Measurements from ENCODE around the gene DISP3. TPM values are rescaled to one million over a fixed set of nuclear protein-coding genes. Genes with fewer than 3 reads are reported as not detected.

Gene DISP3
- total RNA-seq, 1 experiment from 2014 or later, result 1.1 TPM

DNA sequence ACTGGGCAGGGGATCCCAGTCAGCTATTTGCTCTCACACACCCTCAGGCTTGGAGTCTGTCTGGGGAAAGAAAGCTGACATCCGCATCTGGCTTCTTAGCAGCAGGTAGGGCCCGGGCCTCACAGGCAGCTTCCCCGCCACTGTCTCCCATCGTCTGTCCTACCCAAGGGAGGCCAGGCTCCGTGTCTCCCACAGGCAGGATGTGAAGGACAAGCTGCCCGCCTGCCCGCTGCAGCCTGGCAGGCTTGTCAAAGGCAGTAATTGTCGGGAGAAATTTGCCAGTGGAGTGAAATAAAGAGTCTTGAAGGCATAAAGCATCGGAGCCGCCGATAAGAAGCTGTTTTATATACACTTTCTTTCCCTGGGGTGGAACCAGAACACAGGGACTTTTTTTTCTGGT, 44.0 kb upstream of the DISP3 start:
- intact Hi-C loops (cut with micrococcal nuclease; ENCODE audit: unreplicated experiment), result no loop called here
- H3K27ac ChIP-seq (ENCODE audit: low read length), result no peak overlapping the region
- ChIA-PET CTCF (no interaction called here), POLR2A (no interaction called here)
- H3K4me1 ChIP-seq (ENCODE audit: control insufficient read depth, insufficient read depth, low read length), result no peaks in the 10 kb centered on the region
- TF ChIP-seq, protein P1, sequence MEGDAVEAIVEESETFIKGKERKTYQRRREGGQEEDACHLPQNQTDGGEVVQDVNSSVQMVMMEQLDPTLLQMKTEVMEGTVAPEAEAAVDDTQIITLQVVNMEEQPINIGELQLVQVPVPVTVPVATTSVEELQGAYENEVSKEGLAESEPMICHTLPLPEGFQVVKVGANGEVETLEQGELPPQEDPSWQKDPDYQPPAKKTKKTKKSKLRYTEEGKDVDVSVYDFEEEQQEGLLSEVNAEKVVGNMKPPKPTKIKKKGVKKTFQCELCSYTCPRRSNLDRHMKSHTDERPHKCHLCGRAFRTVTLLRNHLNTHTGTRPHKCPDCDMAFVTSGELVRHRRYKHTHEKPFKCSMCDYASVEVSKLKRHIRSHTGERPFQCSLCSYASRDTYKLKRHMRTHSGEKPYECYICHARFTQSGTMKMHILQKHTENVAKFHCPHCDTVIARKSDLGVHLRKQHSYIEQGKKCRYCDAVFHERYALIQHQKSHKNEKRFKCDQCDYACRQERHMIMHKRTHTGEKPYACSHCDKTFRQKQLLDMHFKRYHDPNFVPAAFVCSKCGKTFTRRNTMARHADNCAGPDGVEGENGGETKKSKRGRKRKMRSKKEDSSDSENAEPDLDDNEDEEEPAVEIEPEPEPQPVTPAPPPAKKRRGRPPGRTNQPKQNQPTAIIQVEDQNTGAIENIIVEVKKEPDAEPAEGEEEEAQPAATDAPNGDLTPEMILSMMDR (IDR thresholded peaks at IDR 0.05), result no peak
- TF ChIP-seq SIN3A (IDR thresholded peaks at IDR 0.05; ENCODE audit: borderline replicate concordance, insufficient read depth, low read depth, low read length), result no peak
- no peak for TF ChIP-seq TCF7L2 (IDR thresholded peaks at IDR 0.05; ENCODE audit: low read depth, low read length)
- no peak for TF ChIP-seq POLR2AphosphoS5 (IDR thresholded peaks at IDR 0.05; ENCODE audit: low read depth, low read length)
- TF ChIP-seq, protein P2, sequence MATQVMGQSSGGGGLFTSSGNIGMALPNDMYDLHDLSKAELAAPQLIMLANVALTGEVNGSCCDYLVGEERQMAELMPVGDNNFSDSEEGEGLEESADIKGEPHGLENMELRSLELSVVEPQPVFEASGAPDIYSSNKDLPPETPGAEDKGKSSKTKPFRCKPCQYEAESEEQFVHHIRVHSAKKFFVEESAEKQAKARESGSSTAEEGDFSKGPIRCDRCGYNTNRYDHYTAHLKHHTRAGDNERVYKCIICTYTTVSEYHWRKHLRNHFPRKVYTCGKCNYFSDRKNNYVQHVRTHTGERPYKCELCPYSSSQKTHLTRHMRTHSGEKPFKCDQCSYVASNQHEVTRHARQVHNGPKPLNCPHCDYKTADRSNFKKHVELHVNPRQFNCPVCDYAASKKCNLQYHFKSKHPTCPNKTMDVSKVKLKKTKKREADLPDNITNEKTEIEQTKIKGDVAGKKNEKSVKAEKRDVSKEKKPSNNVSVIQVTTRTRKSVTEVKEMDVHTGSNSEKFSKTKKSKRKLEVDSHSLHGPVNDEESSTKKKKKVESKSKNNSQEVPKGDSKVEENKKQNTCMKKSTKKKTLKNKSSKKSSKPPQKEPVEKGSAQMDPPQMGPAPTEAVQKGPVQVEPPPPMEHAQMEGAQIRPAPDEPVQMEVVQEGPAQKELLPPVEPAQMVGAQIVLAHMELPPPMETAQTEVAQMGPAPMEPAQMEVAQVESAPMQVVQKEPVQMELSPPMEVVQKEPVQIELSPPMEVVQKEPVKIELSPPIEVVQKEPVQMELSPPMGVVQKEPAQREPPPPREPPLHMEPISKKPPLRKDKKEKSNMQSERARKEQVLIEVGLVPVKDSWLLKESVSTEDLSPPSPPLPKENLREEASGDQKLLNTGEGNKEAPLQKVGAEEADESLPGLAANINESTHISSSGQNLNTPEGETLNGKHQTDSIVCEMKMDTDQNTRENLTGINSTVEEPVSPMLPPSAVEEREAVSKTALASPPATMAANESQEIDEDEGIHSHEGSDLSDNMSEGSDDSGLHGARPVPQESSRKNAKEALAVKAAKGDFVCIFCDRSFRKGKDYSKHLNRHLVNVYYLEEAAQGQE (IDR thresholded peaks at IDR 0.05; ENCODE audit: insufficient read depth in 1 of 2, low read depth in 2 of 2, low read length in 1 of 2), result no peak
- no peaks in the 10 kb centered on the region for H3K9me3 ChIP-seq (ENCODE audit: control insufficient read depth, insufficient read depth, low read depth, low read length)
- in situ Hi-C loops (cut with HindIII; ENCODE audit: low pct_unique_long_range_greater_than_20kb, low sequenced_read_pairs), result no loop called here
- H3K36me3 ChIP-seq (ENCODE audit: control insufficient read depth, insufficient read depth, low read length), result no peaks in the 10 kb centered on the region
- H3K27me3 ChIP-seq (ENCODE audit: control insufficient read depth, insufficient read depth, low read length), result peaks cover 9% of the 10 kb centered on the region; the same call in 1 of the 2 replicates
- no peak overlapping the region for H3K4me3 ChIP-seq (ENCODE audit: low read depth in 2 of 2, low read length in 2 of 2)
- no TSS peak for BruUV-seq (replicated peaks)
- ATAC-seq, result no peak
- DNase-seq (ENCODE audit: low read depth, low spot score), result no peak

DNA sequence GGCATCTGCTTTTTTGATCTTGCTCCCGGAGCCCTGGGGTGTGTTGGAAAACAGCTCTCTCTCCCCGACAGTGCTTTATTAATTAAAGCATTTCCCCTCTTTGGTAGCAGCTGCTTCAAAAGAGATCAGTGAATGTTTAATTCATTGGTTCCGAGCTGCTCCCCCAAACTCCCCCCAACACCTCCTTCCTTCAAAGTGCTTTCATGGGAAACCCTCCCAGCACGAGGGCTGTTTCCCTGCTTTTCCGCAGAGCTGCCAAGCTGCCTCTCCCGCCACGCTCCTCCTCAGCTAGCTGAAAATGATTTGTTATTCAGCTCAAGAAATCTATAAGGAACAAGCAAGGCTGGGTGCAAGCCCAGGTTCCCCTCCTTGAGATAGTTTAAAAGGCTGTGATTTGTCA, 40.0 kb upstream of the DISP3 start:
- no peak overlapping the region for H3K4me3 ChIP-seq (ENCODE audit: low read depth in 2 of 2, low read length in 2 of 2)
- no peaks in the 10 kb centered on the region for H3K4me1 ChIP-seq (ENCODE audit: control insufficient read depth, insufficient read depth, low read length)
- intact Hi-C loops (cut with micrococcal nuclease; ENCODE audit: unreplicated experiment), result no loop called here
- no peak for DNase-seq (ENCODE audit: low read depth, low spot score)
- ATAC-seq, result no peak
- ChIA-PET POLR2A (no interaction called here), CTCF (no interaction called here)
- H3K27me3 ChIP-seq (ENCODE audit: control insufficient read depth, insufficient read depth, low read length), result peaks cover 9% of the 10 kb centered on the region; the same call in 1 of the 2 replicates
- in situ Hi-C loops (cut with HindIII; ENCODE audit: low pct_unique_long_range_greater_than_20kb, low sequenced_read_pairs), result no loop called here
- H3K27ac ChIP-seq (ENCODE audit: low read length), result no peak overlapping the region
- no peaks in the 10 kb centered on the region for H3K36me3 ChIP-seq (ENCODE audit: control insufficient read depth, insufficient read depth, low read length)
- no peak for TF ChIP-seq TCF7L2 (IDR thresholded peaks at IDR 0.05; ENCODE audit: low read depth, low read length)
- no peak for TF ChIP-seq POLR2AphosphoS5 (IDR thresholded peaks at IDR 0.05; ENCODE audit: low read depth, low read length)
- TF ChIP-seq, protein P2 (IDR thresholded peaks at IDR 0.05; ENCODE audit: insufficient read depth in 1 of 2, low read depth in 2 of 2, low read length in 1 of 2), result no peak
- no peak for TF ChIP-seq SIN3A (IDR thresholded peaks at IDR 0.05; ENCODE audit: borderline replicate concordance, insufficient read depth, low read depth, low read length)
- TF ChIP-seq, protein P1 (IDR thresholded peaks at IDR 0.05), result no peak
- no peaks in the 10 kb centered on the region for H3K9me3 ChIP-seq (ENCODE audit: control insufficient read depth, insufficient read depth, low read depth, low read length)
- no TSS peak for BruUV-seq (replicated peaks)
